ENCODE data around the gene LGR4. TPM values are rescaled to one million over a fixed set of nuclear protein-coding genes. Genes with fewer than 3 reads are reported as not detected.

Gene LGR4
- total and polyA plus RNA-seq, 2 of the 13 experiments (the other 11 are each of a cell fraction or from before 2014, with no cell fraction given) = 42.1 to 68.7 TPM

GRCh38 chr11:27436916-27437315 lies 35.7 kb downstream of the LGR4 start (continued):
- no peak for TF ChIP-seq SETDB1 (CRISPR knock-in tag; IDR thresholded peaks at IDR 0.05; ENCODE audit: borderline replicate concordance)
- TF ChIP-seq RBM39 (IDR thresholded peaks at IDR 0.05; ENCODE audit: low read depth, low read length, poor library complexity, severe bottlenecking) = no peak
- no peak for TF ChIP-seq SUZ12 (IDR thresholded peaks at IDR 0.05; ENCODE audit: low read depth, low read length)
- no peak for TF ChIP-seq NCOR1 (IDR thresholded peaks at IDR 0.05; ENCODE audit: borderline replicate concordance, low read length)
- TF ChIP-seq ZNF224 (CRISPR knock-in tag; IDR thresholded peaks at IDR 0.05) = no peak
- TF ChIP-seq KIAA2018 (CRISPR knock-in tag; IDR thresholded peaks at IDR 0.05; ENCODE audit: borderline replicate concordance) = no peak
- no peak for TF ChIP-seq BHLHE40 (IDR thresholded peaks at IDR 0.05; ENCODE audit: low read length)
- TF ChIP-seq, protein P1, sequence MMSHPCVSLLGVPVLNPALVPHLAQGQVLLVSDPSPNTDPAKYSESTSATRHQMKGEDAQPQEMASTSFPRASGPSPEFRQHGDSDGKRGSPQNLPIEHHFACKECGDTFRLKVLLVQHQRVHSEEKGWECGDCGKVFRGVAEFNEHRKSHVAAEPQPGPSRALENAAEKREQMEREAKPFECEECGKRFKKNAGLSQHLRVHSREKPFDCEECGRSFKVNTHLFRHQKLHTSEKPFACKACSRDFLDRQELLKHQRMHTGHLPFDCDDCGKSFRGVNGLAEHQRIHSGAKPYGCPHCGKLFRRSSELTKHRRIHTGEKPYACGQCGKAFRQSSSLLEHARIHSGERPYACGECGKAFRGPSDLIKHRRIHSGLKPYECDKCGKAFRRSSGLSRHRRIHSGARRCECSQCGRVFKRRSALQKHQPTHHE (CRISPR knock-in tag; IDR thresholded peaks at IDR 0.05; ENCODE audit: borderline replicate concordance) = no peak

Measured in HepG2 (cell line).